ENCODE data around the gene LAMB4. TPM values are rescaled to one million over a fixed set of nuclear protein-coding genes. Genes with fewer than 3 reads are reported as not detected.

Gene LAMB4, protein sequence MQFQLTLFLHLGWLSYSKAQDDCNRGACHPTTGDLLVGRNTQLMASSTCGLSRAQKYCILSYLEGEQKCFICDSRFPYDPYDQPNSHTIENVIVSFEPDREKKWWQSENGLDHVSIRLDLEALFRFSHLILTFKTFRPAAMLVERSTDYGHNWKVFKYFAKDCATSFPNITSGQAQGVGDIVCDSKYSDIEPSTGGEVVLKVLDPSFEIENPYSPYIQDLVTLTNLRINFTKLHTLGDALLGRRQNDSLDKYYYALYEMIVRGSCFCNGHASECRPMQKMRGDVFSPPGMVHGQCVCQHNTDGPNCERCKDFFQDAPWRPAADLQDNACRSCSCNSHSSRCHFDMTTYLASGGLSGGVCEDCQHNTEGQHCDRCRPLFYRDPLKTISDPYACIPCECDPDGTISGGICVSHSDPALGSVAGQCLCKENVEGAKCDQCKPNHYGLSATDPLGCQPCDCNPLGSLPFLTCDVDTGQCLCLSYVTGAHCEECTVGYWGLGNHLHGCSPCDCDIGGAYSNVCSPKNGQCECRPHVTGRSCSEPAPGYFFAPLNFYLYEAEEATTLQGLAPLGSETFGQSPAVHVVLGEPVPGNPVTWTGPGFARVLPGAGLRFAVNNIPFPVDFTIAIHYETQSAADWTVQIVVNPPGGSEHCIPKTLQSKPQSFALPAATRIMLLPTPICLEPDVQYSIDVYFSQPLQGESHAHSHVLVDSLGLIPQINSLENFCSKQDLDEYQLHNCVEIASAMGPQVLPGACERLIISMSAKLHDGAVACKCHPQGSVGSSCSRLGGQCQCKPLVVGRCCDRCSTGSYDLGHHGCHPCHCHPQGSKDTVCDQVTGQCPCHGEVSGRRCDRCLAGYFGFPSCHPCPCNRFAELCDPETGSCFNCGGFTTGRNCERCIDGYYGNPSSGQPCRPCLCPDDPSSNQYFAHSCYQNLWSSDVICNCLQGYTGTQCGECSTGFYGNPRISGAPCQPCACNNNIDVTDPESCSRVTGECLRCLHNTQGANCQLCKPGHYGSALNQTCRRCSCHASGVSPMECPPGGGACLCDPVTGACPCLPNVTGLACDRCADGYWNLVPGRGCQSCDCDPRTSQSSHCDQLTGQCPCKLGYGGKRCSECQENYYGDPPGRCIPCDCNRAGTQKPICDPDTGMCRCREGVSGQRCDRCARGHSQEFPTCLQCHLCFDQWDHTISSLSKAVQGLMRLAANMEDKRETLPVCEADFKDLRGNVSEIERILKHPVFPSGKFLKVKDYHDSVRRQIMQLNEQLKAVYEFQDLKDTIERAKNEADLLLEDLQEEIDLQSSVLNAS (N-terminal part only)
- total RNA-seq (under 1 TPM in 1 of 5 donors, not detected in 4; 0.18 TPM), total RNA-seq (0 to 0.20 (median 0) reads per million in 29 experiments)
- not detected for total RNA-seq (2013)

DNA sequence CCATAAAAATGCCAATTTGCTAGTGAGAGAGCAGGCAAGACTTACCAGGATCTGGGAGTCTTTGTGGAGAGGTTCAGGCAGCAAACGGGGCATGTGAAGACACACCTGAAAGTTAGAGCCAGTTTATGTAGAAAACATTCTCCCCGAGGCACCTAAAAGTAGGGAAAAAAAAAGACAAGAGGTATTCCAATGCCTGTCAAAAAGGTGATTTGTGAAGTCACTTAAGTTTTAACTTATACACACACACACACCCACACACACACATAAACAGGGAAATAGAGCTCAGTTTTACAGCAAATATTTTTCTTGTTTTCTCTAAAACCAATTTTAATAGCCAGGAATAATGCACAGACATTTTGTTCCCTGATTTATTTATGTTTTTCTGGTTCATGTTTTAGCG, at the start of gene LAMB4:
Gene LAMB4, minus strand, starts transcription at position 101 of the 400 bp plus-strand sequence. CDS start 7,197 bp downstream, outside the sequence.
- Histone ChIP-seq H3K27ac (ENCODE audit: low read length) (no peak within 1 kb of the TSS), H3K4me1 (ENCODE audit: control insufficient read depth in 1 of 2, extremely low read depth in 1 of 2, insufficient read depth in 2 of 2, low read length in 2 of 2) (peaks cover 1 to 5% of the 10 kb centered on the region in 2 experiments), H3K36me3 (ENCODE audit: control insufficient read depth in 2 of 2, extremely low read depth in 1 of 2, insufficient read depth in 1 of 2, low read length in 1 of 2) (no peaks in the 10 kb centered on the region), H3K9me3 (no peaks in the 10 kb centered on the region), H3K4me3 (ENCODE audit: control insufficient read depth in 1 of 2, extremely low read depth in 1 of 2, low read length in 1 of 2) (no peak within 1 kb of the TSS), H3K27me3 (replicated peaks in 1 of 2; ENCODE audit: control insufficient read depth in 2 of 2, extremely low read depth in 1 of 2, insufficient read depth in 2 of 2, low read length in 1 of 2) (no peaks in the 10 kb centered on the region)
- WGBS (ENCODE audit: insufficient coverage) = no CpG with 5 or more reads among the region's 3 CpGs
- Mint-ChIP-seq H3K4me1 (peaks cover 5 to 6% (median 5%) of the 10 kb centered on the region in 3 donors), H3K27me3 (peaks cover 0 to 2% of the 10 kb centered on the region in 2 donors), H3K4me3 (no peak within 1 kb of the TSS), H3K9me3 (no peaks in the 10 kb centered on the region), H3K36me3 (no peaks in the 10 kb centered on the region), H3K27ac (no peak within 1 kb of the TSS)
- ChIA-PET POLR2A (no interaction called here), CTCF (no interaction called here)
- DNase-seq = no peak
- no peak for ATAC-seq (replicated peaks in 1 of 4)

DNA sequence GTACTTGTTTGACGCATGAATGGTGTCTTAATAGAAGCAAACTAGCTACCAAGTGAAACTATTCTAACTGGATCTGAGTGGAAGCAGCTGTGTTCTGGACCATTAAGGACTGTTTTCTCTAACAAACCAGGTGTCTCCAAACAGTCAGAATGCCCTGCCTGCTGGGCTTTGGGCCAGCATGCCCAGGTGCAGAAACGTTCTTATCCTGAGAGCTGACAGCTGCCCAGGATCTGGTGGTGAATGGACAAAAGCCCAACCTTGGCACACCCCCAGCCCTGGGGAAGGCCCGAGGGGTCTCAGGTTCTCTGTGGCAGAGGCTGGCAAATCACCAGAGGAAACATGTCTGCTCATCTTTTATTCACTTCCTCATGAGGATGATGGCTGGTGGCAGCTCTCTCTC, 48.2 kb upstream of the LAMB4 start:
- CTCF ChIA-PET = interaction anchor here in 1 of 2 donors (0.8 kb wide), 1 partner anchor 325 kb away, joined by 3 read pairs; no protein-coding TSS in a partner anchor
- Mint-ChIP-seq H3K4me1 (no peaks in the 10 kb centered on the region), H3K27ac (no peak overlapping the region), H3K27me3 (peaks cover 0 to 5% of the 10 kb centered on the region in 2 donors), H3K4me3 (no peak overlapping the region), H3K9me3 (no peaks in the 10 kb centered on the region), H3K36me3 (no peaks in the 10 kb centered on the region)
- Histone ChIP-seq H3K4me3 (ENCODE audit: control insufficient read depth in 1 of 2, extremely low read depth in 1 of 2, low read length in 1 of 2) (no peak overlapping the region), H3K9me3 (no peaks in the 10 kb centered on the region), H3K4me1 (ENCODE audit: control insufficient read depth in 1 of 2, extremely low read depth in 1 of 2, insufficient read depth in 2 of 2, low read length in 2 of 2) (no peaks in the 10 kb centered on the region), H3K27me3 (replicated peaks in 1 of 2; ENCODE audit: control insufficient read depth in 2 of 2, extremely low read depth in 1 of 2, insufficient read depth in 2 of 2, low read length in 1 of 2) (no peaks in the 10 kb centered on the region), H3K36me3 (ENCODE audit: control insufficient read depth in 2 of 2, extremely low read depth in 1 of 2, insufficient read depth in 1 of 2, low read length in 1 of 2) (no peaks in the 10 kb centered on the region), H3K27ac (ENCODE audit: low read length) (no peak overlapping the region)
- POLR2A ChIA-PET = no interaction called here
- no peak for DNase-seq
- 18% methylated on average over 2 of the region's 3 CpGs for WGBS (ENCODE audit: insufficient coverage)
- no peak for ATAC-seq (replicated peaks in 1 of 4)

DNA sequence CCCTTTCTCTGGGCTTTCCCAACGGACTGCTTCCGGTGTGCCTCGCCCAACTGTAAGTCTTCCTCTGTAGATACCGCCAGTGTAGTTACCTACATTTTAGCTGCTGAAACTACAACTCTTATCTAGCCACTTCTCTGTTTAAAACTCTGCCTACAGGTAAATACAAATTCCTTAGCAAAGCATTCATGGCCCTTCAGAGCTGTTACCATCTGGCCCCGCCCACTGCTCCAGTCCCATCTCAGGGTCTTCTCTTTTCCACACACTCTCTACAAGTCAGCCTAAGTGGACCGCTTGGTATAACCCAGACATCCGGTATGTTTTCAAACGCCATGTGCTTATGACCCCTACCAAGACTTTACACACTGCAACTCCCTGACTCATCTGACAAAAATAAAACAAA, 41.0 kb upstream of the LAMB4 start:
- H3K9me3 Mint-ChIP-seq = no peaks in the 10 kb centered on the region
- Histone ChIP-seq H3K27me3 (replicated peaks in 1 of 2; ENCODE audit: control insufficient read depth in 2 of 2, extremely low read depth in 1 of 2, insufficient read depth in 2 of 2, low read length in 1 of 2) (peaks cover 0 to 5% of the 10 kb centered on the region in 2 experiments), H3K27ac (ENCODE audit: low read length) (no peak overlapping the region), H3K4me3 (ENCODE audit: control insufficient read depth in 1 of 2, extremely low read depth in 1 of 2, low read length in 1 of 2) (no peak overlapping the region), H3K36me3 (ENCODE audit: control insufficient read depth in 2 of 2, extremely low read depth in 1 of 2, insufficient read depth in 1 of 2, low read length in 1 of 2) (no peaks in the 10 kb centered on the region), H3K9me3 (no peaks in the 10 kb centered on the region), H3K4me1 (ENCODE audit: control insufficient read depth in 1 of 2, extremely low read depth in 1 of 2, insufficient read depth in 2 of 2, low read length in 2 of 2) (no peaks in the 10 kb centered on the region)
- WGBS (ENCODE audit: insufficient coverage) = 91% methylated on average over 8 of the region's 8 CpGs
- H3K4me3 Mint-ChIP-seq = no peak overlapping the region
- ChIA-PET POLR2A (no interaction called here), CTCF (interaction anchor here in 1 of 2 donors (1.1 kb wide), 1 partner anchor 25 kb away, joined by 3 read pairs; no protein-coding TSS in a partner anchor)
- peaks cover 0 to 5% of the 10 kb centered on the region in 2 donors for H3K27me3 Mint-ChIP-seq
- DNase-seq (no peak), ATAC-seq (replicated peaks in 1 of 4) (no peak)
- H3K27ac Mint-ChIP-seq = no peak overlapping the region
- H3K36me3 Mint-ChIP-seq = no peaks in the 10 kb centered on the region
- H3K4me1 Mint-ChIP-seq = no peaks in the 10 kb centered on the region

DNA sequence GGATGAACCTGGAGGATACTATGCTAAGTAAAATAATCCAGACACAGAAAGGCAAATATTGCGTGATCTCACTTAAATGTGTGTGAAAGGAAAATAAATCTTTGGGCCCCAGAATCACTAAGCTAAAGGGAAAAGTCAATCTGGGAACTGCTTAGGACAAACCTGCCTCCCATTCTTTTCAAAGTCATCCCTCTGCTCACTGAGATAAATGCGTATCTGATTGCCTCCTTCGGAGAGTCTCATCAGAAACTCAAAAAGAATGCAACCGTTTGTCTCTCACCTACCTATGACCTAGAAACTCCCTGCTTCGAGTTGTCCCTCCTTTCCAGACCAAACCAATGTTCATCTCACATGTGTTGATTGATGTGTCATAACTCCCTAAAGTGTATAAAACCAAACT, 40.1 kb upstream of the LAMB4 start:
- Histone ChIP-seq H3K27ac (ENCODE audit: low read length) (no peak overlapping the region), H3K9me3 (no peaks in the 10 kb centered on the region), H3K4me3 (ENCODE audit: control insufficient read depth in 1 of 2, extremely low read depth in 1 of 2, low read length in 1 of 2) (no peak overlapping the region), H3K36me3 (ENCODE audit: control insufficient read depth in 2 of 2, extremely low read depth in 1 of 2, insufficient read depth in 1 of 2, low read length in 1 of 2) (no peaks in the 10 kb centered on the region), H3K4me1 (ENCODE audit: control insufficient read depth in 1 of 2, extremely low read depth in 1 of 2, insufficient read depth in 2 of 2, low read length in 2 of 2) (no peaks in the 10 kb centered on the region), H3K27me3 (replicated peaks in 1 of 2; ENCODE audit: control insufficient read depth in 2 of 2, extremely low read depth in 1 of 2, insufficient read depth in 2 of 2, low read length in 1 of 2) (peaks cover 0 to 5% of the 10 kb centered on the region in 2 experiments)
- no peaks in the 10 kb centered on the region for H3K4me1 Mint-ChIP-seq
- H3K9me3 Mint-ChIP-seq = no peaks in the 10 kb centered on the region
- ChIA-PET POLR2A (no interaction called here), CTCF (no interaction called here)
- H3K27me3 Mint-ChIP-seq = peaks cover 0 to 5% of the 10 kb centered on the region in 2 donors
- H3K27ac Mint-ChIP-seq = no peak overlapping the region
- no peak overlapping the region for H3K4me3 Mint-ChIP-seq
- H3K36me3 Mint-ChIP-seq = no peaks in the 10 kb centered on the region
- no peak for ATAC-seq (replicated peaks in 1 of 4)
- WGBS (ENCODE audit: insufficient coverage) = 84% methylated on average over 3 of the region's 5 CpGs
- DNase-seq = no peak

DNA sequence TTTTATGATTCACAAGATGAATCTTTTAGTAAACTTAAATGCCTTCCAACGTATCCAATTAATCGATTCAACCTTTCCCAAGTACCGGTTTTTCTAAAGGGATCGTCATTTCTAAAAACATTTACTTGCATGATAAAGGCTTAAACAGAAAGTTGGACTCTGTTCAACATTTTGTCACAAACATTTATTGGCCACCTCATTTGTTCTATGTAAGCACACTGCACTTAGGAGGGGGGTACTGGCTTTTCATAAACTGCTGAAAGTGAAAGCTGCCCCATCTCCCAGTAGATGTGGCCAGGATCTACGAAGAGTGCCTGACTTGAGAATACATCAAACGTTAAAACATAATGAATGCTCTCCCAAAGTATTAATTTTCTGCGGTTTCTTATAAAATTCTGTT, 37.3 kb upstream of the LAMB4 start:
- no peaks in the 10 kb centered on the region for H3K9me3 ChIP-seq
- no peaks in the 10 kb centered on the region for H3K36me3 ChIP-seq (ENCODE audit: control insufficient read depth in 2 of 2, extremely low read depth in 1 of 2, insufficient read depth in 1 of 2, low read length in 1 of 2)
- Mint-ChIP-seq H3K27me3 (no peaks in the 10 kb centered on the region), H3K4me3 (no peak overlapping the region), H3K36me3 (no peaks in the 10 kb centered on the region), H3K4me1 (no peaks in the 10 kb centered on the region), H3K9me3 (no peaks in the 10 kb centered on the region), H3K27ac (no peak overlapping the region)
- H3K27ac ChIP-seq (ENCODE audit: low read length) = no peak overlapping the region
- H3K4me1 ChIP-seq (ENCODE audit: control insufficient read depth in 1 of 2, extremely low read depth in 1 of 2, insufficient read depth in 2 of 2, low read length in 2 of 2) = no peaks in the 10 kb centered on the region
- ChIA-PET CTCF (no interaction called here), POLR2A (no interaction called here)
- DNase-seq = no peak
- H3K4me3 ChIP-seq (ENCODE audit: control insufficient read depth in 1 of 2, extremely low read depth in 1 of 2, low read length in 1 of 2) = no peak overlapping the region
- peaks cover 0 to 2% of the 10 kb centered on the region in 2 experiments for H3K27me3 ChIP-seq (replicated peaks in 1 of 2; ENCODE audit: control insufficient read depth in 2 of 2, extremely low read depth in 1 of 2, insufficient read depth in 2 of 2, low read length in 1 of 2)
- 60% methylated on average over 1 of the region's 7 CpGs for WGBS (ENCODE audit: insufficient coverage)
- ATAC-seq (replicated peaks in 1 of 4) = no peak

DNA sequence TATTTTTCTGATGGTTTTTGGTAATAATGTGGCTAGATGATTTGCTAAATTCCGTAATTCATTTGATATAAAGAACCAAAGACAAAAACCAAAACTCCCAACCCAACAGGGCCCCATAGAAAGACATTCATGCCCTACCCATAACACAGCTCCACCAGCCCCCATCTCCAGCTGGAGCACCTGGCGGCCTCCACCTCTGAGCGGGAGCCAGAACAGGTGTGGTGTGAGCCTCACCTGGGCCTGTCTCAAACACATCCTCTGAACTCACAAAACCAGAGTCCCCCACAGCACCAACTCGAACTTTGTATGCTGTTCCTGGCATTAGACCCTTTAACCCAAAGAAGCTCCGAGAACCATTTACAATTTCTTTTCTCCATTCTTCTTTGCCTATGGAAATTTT, 36.5 kb upstream of the LAMB4 start:
- WGBS (ENCODE audit: insufficient coverage) = 100% methylated on average over 2 of the region's 5 CpGs

More for the DNA sequence above, 36.5 kb upstream of the LAMB4 start:
- POLR2A ChIA-PET = no interaction called here
- no peaks in the 10 kb centered on the region for H3K4me1 Mint-ChIP-seq
- Histone ChIP-seq H3K9me3 (no peaks in the 10 kb centered on the region), H3K4me1 (ENCODE audit: control insufficient read depth in 1 of 2, extremely low read depth in 1 of 2, insufficient read depth in 2 of 2, low read length in 2 of 2) (no peaks in the 10 kb centered on the region), H3K4me3 (ENCODE audit: control insufficient read depth in 1 of 2, extremely low read depth in 1 of 2, low read length in 1 of 2) (no peak overlapping the region), H3K27ac (ENCODE audit: low read length) (no peak overlapping the region), H3K36me3 (ENCODE audit: control insufficient read depth in 2 of 2, extremely low read depth in 1 of 2, insufficient read depth in 1 of 2, low read length in 1 of 2) (no peaks in the 10 kb centered on the region), H3K27me3 (replicated peaks in 1 of 2; ENCODE audit: control insufficient read depth in 2 of 2, extremely low read depth in 1 of 2, insufficient read depth in 2 of 2, low read length in 1 of 2) (peaks cover 0 to 2% of the 10 kb centered on the region in 2 experiments)
- no peaks in the 10 kb centered on the region for H3K27me3 Mint-ChIP-seq
- DNase-seq = no peak
- no peak overlapping the region for H3K4me3 Mint-ChIP-seq
- H3K36me3 Mint-ChIP-seq = no peaks in the 10 kb centered on the region
- H3K27ac Mint-ChIP-seq = no peak overlapping the region
- no peak for ATAC-seq (replicated peaks in 1 of 4)
- CTCF ChIA-PET = no interaction called here
- H3K9me3 Mint-ChIP-seq = no peaks in the 10 kb centered on the region

Measured in T-cell (primary cell).